GM12865 (cell line): ENCODE measurements around the gene FGF1.

Experiments
- DNase-seq: peaks from one replicate; pipeline ENCODE4 v3.0.0; 2010; ENCODE audit warnings: low read depth
- H3K4me3 ChIP-seq: 2 replicates; pipeline ENCODE4 v1.5.1; 2011; ENCODE audit warnings: mild to moderate bottlenecking, low read depth, low read length, control low read depth
- CTCF ChIP-seq: IDR thresholded peaks from 2 replicates; pipeline ENCODE4 v1.5.1; 2011; ENCODE audit warnings: low read length, control low read depth, low read depth, inconsistent platforms; ENCODE audit not compliant: insufficient read depth; ENCODE audit errors: missing control alignments

Gene FGF1

GRCh38 chr5:142722146-142722545 lies 36.3 kb upstream of the FGF1 start:
- no peak for TF ChIP-seq CTCF
- H3K4me3 ChIP-seq, result no peak overlapping the region
- no peak for DNase-seq

GRCh38 chr5:142720641-142721271 lies 34.9 kb upstream of the FGF1 start:
- DNase-seq, result no peak
- no peak overlapping the region for H3K4me3 ChIP-seq

GRCh38 chr5:142719836-142720370 lies 34.0 kb upstream of the FGF1 start:
- no peak overlapping the region for H3K4me3 ChIP-seq
- no peak for TF ChIP-seq CTCF
- no peak for DNase-seq

More at GRCh38 chr5:142720641-142721271, 34.9 kb upstream of the FGF1 start:
- TF ChIP-seq CTCF, result no peak

GRCh38 chr5:142717582-142718215 lies 31.8 kb upstream of the FGF1 start:
- peak; percentile 50 for DNase-seq
- peak; percentile 68 for TF ChIP-seq CTCF
- H3K4me3 ChIP-seq, result no peak overlapping the region

GRCh38 chr5:142716963-142717362 lies 31.1 kb upstream of the FGF1 start:
- TF ChIP-seq CTCF, result peak; percentile 54
- peak; percentile 66 for DNase-seq
- no peak overlapping the region for H3K4me3 ChIP-seq

- H3K4me3 ChIP-seq, result no peak overlapping the region
- TF ChIP-seq CTCF, result no peak
- DNase-seq, result no peak
These were observed 29.4 kb upstream of the FGF1 start for GRCh38 chr5:142715291-142715690.

GRCh38 chr5:142713121-142713706 lies 27.3 kb upstream of the FGF1 start:
- peak; percentile 89 for TF ChIP-seq CTCF
- DNase-seq, result peak; percentile 93
- H3K4me3 ChIP-seq, result peak overlapping the region; percentile 48
